H1 (cell line): ENCODE data around the gene MCC. TPM values are rescaled to one million over a fixed set of nuclear protein-coding genes. Genes with fewer than 3 reads are reported as not detected.

Experiments
- CBX8 ChIP-seq: fragments of 300-800, 300-1000 bp; sonication (generic); IDR thresholded peaks from 2 replicates; pipeline ENCODE4 v1.7.1; 2016; ENCODE audit warnings: low read depth, low read length, borderline replicate concordance
- FOSL1 ChIP-seq: IDR thresholded peaks from 2 replicates; pipeline ENCODE4 v1.6.1; 2011; ENCODE audit warnings: mild to moderate bottlenecking, low read depth, low read length, moderate library complexity; ENCODE audit not compliant: insufficient read depth
- JUND ChIP-seq: IDR thresholded peaks from 2 replicates; pipeline ENCODE4 v1.6.1; 2011; ENCODE audit warnings: mild to moderate bottlenecking, improper control_type of control experiment, low read length
- polyA plus RNA-seq, 7 experiments: library from polyadenylated mRNA; depleted of rRNA in 3 of 7; stranded (reverse) in 5 of 7; unstranded in 2 of 7; fragments of >200 nt in 5 of 7; fragments of 200-250 nt in 2 of 7; gene quantifications; 1 replicate in 5 of 7; 2 replicates in 1 of 7; 4 replicates in 1 of 7; pipeline versions ENCODE4 v1.2.1 to v1.2.3, GENCODE V29; 2011 to 2013; ENCODE audit warnings: missing spikeins in 2 of 7, mixed read lengths in 2 of 7
- total RNA-seq: library from RNA; stranded (reverse); fragmentation: NEBNext Ultra II Directional; extraction: Animal tissue kit (Norgen Biotek cat#: 25700); gene quantifications from 2 replicates; pipeline ENCODE4 v1.2.1, GENCODE V29; 2021

The MCC gene
- total and polyA plus RNA-seq, 2 of the 8 experiments (the other 6 are each of a cell fraction or from before 2014, with no cell fraction given): 2.6 to 18.3 TPM

DNA sequence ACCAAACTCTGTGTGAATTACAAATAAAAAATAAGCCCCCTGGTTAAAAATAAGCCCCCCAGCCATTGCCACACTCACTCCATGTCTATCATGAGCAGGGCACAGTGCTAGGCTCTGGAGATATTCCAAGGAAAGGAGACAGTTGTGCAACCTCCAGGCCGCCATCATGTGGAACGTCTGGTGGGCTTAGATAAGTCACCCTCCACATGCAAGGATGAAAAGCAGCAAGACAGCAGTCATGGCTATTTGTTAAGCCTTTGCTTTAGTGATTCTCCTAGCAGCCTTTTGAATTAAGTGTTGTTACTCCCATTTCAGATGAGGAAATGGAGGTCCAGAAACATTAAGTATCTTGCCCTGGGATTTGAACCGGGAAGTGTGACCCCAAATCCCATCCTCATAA, 416.9 kb downstream of the MCC start (continued):
- TF ChIP-seq JUND: no peak
- no peak for TF ChIP-seq FOSL1
- TF ChIP-seq CBX8: no peak
- TF ChIP-seq, all 59 proteins: peak for 0
